ENCODE results near the gene LRRN4CL.

DNA sequence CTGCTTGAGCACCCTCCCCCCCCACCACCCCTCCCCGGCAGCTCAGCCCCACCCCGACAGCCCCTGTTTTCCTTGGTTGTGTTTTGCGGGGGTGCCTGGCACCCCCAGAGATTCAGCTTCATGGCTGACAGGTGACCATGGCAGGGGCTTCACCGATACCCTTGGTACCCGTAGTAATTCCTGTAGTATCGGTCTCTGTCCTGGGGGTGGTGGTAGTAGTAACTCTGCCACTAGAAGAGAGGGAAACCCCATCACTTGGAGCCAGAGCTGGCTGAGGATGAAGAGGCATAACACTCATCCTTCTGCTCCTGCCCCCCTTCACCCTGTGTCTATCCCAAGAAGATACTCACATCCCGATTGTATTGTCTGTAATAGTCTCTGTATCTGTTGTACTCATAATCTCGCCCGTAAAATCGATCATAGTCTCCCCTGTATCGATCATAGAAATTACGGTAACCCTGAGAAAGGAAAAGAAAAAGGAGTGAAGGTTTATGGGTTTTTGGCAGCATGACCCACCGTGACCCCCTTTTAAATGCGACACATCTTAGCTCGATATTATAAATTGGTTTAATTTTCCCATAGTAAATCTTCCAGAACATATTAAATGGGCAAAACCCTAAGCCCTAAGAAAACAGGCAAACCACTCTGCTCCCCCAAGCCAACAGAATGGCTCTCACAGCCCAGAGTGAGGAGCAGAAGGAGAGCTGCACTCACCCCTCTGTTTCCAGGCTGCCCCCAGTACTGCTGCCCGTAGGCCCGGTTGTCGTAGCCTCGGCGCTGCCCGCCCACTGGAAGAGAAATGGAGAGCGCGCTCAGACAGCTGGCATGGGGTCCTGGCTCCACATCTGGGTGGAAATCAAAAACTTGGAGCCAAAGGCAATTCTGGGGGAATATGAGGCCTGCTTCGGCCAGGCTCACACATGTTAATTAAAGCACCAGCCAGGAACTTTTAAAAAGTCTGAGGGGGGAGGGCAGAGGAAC lies 26.1 kb upstream of the LRRN4CL start:
- TF ChIP-seq, protein P1, sequence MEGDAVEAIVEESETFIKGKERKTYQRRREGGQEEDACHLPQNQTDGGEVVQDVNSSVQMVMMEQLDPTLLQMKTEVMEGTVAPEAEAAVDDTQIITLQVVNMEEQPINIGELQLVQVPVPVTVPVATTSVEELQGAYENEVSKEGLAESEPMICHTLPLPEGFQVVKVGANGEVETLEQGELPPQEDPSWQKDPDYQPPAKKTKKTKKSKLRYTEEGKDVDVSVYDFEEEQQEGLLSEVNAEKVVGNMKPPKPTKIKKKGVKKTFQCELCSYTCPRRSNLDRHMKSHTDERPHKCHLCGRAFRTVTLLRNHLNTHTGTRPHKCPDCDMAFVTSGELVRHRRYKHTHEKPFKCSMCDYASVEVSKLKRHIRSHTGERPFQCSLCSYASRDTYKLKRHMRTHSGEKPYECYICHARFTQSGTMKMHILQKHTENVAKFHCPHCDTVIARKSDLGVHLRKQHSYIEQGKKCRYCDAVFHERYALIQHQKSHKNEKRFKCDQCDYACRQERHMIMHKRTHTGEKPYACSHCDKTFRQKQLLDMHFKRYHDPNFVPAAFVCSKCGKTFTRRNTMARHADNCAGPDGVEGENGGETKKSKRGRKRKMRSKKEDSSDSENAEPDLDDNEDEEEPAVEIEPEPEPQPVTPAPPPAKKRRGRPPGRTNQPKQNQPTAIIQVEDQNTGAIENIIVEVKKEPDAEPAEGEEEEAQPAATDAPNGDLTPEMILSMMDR (IDR thresholded peaks at IDR 0.05) = no peak
- no peak for TF ChIP-seq ZFX (IDR thresholded peaks at IDR 0.05; ENCODE audit: borderline replicate concordance)
